ENCODE measurements around the gene THG1L. TPM values are rescaled to one million over a fixed set of nuclear protein-coding genes. Genes with fewer than 3 reads are reported as not detected.

Gene THG1L
- total RNA-seq, 1 experiment from 2014 or later: 45.3 TPM

- H4K20me1 ChIP-seq (ENCODE audit: low read length): no peaks in the 10 kb centered on the region
- 0 out of 2 replicates have a peak overlapping the region, but pooled peaks have one; percentile 11 for H3K27ac ChIP-seq (ENCODE audit: low read length)
- no peaks in the 10 kb centered on the region for H3F3A ChIP-seq (ENCODE audit: low read length, unreplicated experiment)
- CTCF ChIA-PET: interaction anchor here (0.6 kb wide), 1 partner anchor 91 kb away, joined by 3 read pairs; the partner anchor contains the start of gene CLINT1
- DNase-seq (no peak), ATAC-seq (no peak)
- H3K9me2 ChIP-seq (replicated peaks; ENCODE audit: low read length): no peaks in the 10 kb centered on the region
- POLR2A ChIA-PET (ENCODE audit: unreplicated experiment): no interaction called here
- no peaks in the 10 kb centered on the region for H3K27me3 ChIP-seq (ENCODE audit: low read length)
- H3K9me3 ChIP-seq (ENCODE audit: low read length): no peaks in the 10 kb centered on the region
- no peak overlapping the region for H3K4me3 ChIP-seq (ENCODE audit: low read length)
- TF ChIP-seq CTCF (conservative IDR thresholded peaks at IDR 0.05; ENCODE audit: low read depth, low read length) (no peak), EZH2phosphoT487 (IDR thresholded peaks at IDR 0.05; ENCODE audit: borderline replicate concordance, low read length) (no peak), EZH2 (IDR thresholded peaks at IDR 0.05; ENCODE audit: low read length, unreplicated experiment) (no peak)
- BruUV-seq (replicated peaks): no TSS peak
- no peak overlapping the region for H3K9ac ChIP-seq (ENCODE audit: low read length)
- no peak overlapping the region for H2AFZ ChIP-seq (ENCODE audit: low read length)
- no peaks in the 10 kb centered on the region for H3K79me2 ChIP-seq (ENCODE audit: low read length)
- H3K4me2 ChIP-seq (ENCODE audit: low read length): peak overlapping the region; percentile 1; the same call in 1 of the 2 replicates
- no peaks in the 10 kb centered on the region for H3K36me3 ChIP-seq (ENCODE audit: low read depth, low read length)
- intact Hi-C loops (cut with micrococcal nuclease): loop anchor here (10.0 kb wide), 1 partner anchor 1367 kb away; no protein-coding TSS in a partner anchor
- peaks cover 12% of the 10 kb centered on the region for H3K4me1 ChIP-seq (ENCODE audit: insufficient read depth, low read length)
Measured at GRCh38 chr5:157767689-157768088, 36.5 kb downstream of the THG1L start.

DNA sequence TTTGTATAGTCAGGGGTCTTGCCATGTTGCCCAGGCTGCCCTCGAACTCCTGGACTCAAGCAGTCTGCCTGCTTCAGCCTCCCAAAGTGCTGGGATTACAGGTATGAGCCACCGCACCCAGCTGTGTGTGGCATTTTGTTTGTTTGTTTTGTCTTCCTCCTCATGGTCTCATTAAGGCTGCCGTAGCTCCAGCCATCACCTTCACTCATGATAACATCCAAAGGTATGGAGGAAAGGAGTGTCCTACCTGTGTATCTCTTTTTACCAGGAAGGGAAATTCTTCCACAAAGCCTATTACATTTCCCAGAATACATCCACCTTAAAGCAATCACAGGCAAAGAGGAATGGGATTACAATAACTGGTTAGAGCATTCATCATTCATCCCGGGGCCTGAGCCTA, 39.4 kb downstream of the THG1L start:
- Histone ChIP-seq H3K9me3 (ENCODE audit: low read length) (no peaks in the 10 kb centered on the region), H3K4me2 (ENCODE audit: low read length) (no peak overlapping the region), H2AFZ (ENCODE audit: low read length) (no peak overlapping the region), H3K36me3 (ENCODE audit: low read depth, low read length) (no peaks in the 10 kb centered on the region), H3K27me3 (ENCODE audit: low read length) (no peaks in the 10 kb centered on the region), H3K9me2 (replicated peaks; ENCODE audit: low read length) (no peaks in the 10 kb centered on the region), H3K27ac (ENCODE audit: low read length) (no peak overlapping the region), H3K4me3 (ENCODE audit: low read length) (no peak overlapping the region), H3K79me2 (ENCODE audit: low read length) (no peaks in the 10 kb centered on the region), H3K4me1 (ENCODE audit: insufficient read depth, low read length) (peaks cover 6% of the 10 kb centered on the region), H3F3A (ENCODE audit: low read length, unreplicated experiment) (no peaks in the 10 kb centered on the region), H3K9ac (ENCODE audit: low read length) (no peak overlapping the region), H4K20me1 (ENCODE audit: low read length) (no peaks in the 10 kb centered on the region)
- DNase-seq: no peak
- intact Hi-C loops (cut with micrococcal nuclease): no loop called here
- ATAC-seq: no peak
- POLR2A ChIA-PET (ENCODE audit: unreplicated experiment): no interaction called here
- CTCF ChIA-PET: no interaction called here
- TF ChIP-seq EZH2phosphoT487 (IDR thresholded peaks at IDR 0.05; ENCODE audit: borderline replicate concordance, low read length) (no peak), EZH2 (IDR thresholded peaks at IDR 0.05; ENCODE audit: low read length, unreplicated experiment) (no peak)
- no TSS peak for BruUV-seq (replicated peaks)

DNA sequence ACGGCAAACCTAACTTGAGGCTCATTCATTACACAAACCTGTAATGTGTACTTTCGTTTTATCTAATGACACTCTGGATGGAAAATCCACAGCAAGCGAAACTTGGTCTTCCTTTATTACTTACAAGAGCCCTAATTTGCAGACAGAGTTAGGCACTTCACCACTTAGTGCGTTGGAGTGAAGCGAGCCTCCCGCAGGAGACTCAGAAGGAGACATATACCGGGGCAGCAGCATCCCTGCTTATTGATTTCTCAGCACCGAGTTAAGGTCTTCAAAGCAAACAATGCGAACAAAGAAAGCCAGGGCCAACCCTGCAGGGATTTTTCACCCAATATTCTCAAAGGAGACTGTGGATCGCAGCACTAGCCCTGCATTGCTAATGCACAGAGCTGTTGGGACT, 40.9 kb downstream of the THG1L start:
- H3K4me3 ChIP-seq (ENCODE audit: low read length): no peak overlapping the region
- no peak overlapping the region for H3K27ac ChIP-seq (ENCODE audit: low read length)
- H3K4me2 ChIP-seq (ENCODE audit: low read length): no peak overlapping the region
- no peaks in the 10 kb centered on the region for H3K36me3 ChIP-seq (ENCODE audit: low read depth, low read length)
- no peak for TF ChIP-seq EZH2 (IDR thresholded peaks at IDR 0.05; ENCODE audit: low read length, unreplicated experiment)
- no peak for TF ChIP-seq CTCF (conservative IDR thresholded peaks at IDR 0.05; ENCODE audit: low read depth, low read length)
- TF ChIP-seq EZH2phosphoT487 (IDR thresholded peaks at IDR 0.05; ENCODE audit: borderline replicate concordance, low read length): no peak
- no peak overlapping the region for H3K9ac ChIP-seq (ENCODE audit: low read length)
- H2AFZ ChIP-seq (ENCODE audit: low read length): no peak overlapping the region
- H3K27me3 ChIP-seq (ENCODE audit: low read length): no peaks in the 10 kb centered on the region
- ChIA-PET CTCF (interaction anchor here (0.6 kb wide), 1 partner anchor 24 kb away, joined by 6 read pairs; no protein-coding TSS in a partner anchor), POLR2A (ENCODE audit: unreplicated experiment) (no interaction called here)
- peaks cover 6% of the 10 kb centered on the region for H3K4me1 ChIP-seq (ENCODE audit: insufficient read depth, low read length)
- H3K9me3 ChIP-seq (ENCODE audit: low read length): no peaks in the 10 kb centered on the region
- ATAC-seq (no peak), DNase-seq (no peak)
- intact Hi-C loops (cut with micrococcal nuclease): no loop called here
- H3K9me2 ChIP-seq (replicated peaks; ENCODE audit: low read length): no peaks in the 10 kb centered on the region
- no TSS peak for BruUV-seq (replicated peaks)
- H4K20me1 ChIP-seq (ENCODE audit: low read length): no peaks in the 10 kb centered on the region
- no peaks in the 10 kb centered on the region for H3K79me2 ChIP-seq (ENCODE audit: low read length)
- no peaks in the 10 kb centered on the region for H3F3A ChIP-seq (ENCODE audit: low read length, unreplicated experiment)
